ENCODE results near the gene ARMH2. TPM values are rescaled to one million over a fixed set of nuclear protein-coding genes. Genes with fewer than 3 reads are reported as not detected.

ARMH2 gene
- total and polyA plus RNA-seq, 2 donors (not counting 3 experiments of a cell fraction or from before 2014, with no cell fraction given): not detected

DNA sequence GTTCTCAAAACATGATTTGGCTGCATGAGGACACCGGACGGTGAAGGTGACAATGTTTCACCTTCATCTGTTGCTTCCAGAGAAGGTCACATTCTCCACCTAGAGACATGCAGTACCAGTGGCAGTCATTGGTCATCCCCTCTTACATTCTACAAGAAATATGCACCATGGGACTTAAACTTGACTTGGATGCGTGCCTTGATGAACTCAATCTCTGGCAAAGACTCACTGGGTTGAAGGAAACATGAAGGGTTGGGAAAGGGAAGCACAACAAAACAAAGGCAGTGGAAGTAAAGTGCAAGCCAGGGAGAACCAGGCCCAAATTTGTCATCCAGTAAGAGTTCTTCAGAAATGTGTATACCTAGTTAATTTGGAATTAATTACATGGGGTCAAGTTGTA is 39.4 kb upstream of the ARMH2 start:
- no peak for DNase-seq (ENCODE audit: low read depth, low spot score)
- Histone ChIP-seq H3K4me1 (ENCODE audit: control insufficient read depth, extremely low read depth, insufficient read depth, low read length) (no peaks in the 10 kb centered on the region), H3K36me3 (ENCODE audit: control insufficient read depth in 2 of 2, extremely low read depth in 1 of 2, insufficient read depth in 2 of 2, low read length in 2 of 2) (no peaks in the 10 kb centered on the region), H3K4me3 (replicated peaks in 1 of 3; ENCODE audit: insufficient read depth in 1 of 3, low read depth in 1 of 3, low read length in 3 of 3) (no peak overlapping the region), H3K4me2 (ENCODE audit: insufficient read depth, low read length) (no peak overlapping the region), H3K27me3 (ENCODE audit: control insufficient read depth in 2 of 2, insufficient read depth in 2 of 2, low read length in 2 of 2) (no peaks in the 10 kb centered on the region), H3K9me3 (replicated peaks; ENCODE audit: control insufficient read depth, insufficient read depth, low read length) (no peaks in the 10 kb centered on the region), H4K20me1 (replicated peaks; ENCODE audit: control insufficient read depth, extremely low read depth, insufficient read depth, low read length) (no peaks in the 10 kb centered on the region), H3K9me1 (replicated peaks; ENCODE audit: control insufficient read depth, extremely low read depth, insufficient read depth, low read length) (no peaks in the 10 kb centered on the region), H3K27ac (ENCODE audit: insufficient read depth, low read depth, low read length) (no peak overlapping the region), H3K9ac (replicated peaks; ENCODE audit: extremely low read depth, insufficient read depth, low read length) (no peak overlapping the region), H3K79me2 (ENCODE audit: control insufficient read depth, insufficient read depth, low read length) (no peaks in the 10 kb centered on the region), H2AFZ (ENCODE audit: low read depth, low read length) (no peak overlapping the region)
- ChIA-PET POLR2A (no interaction called here), CTCF (no interaction called here)
- intact Hi-C loops (cut with micrococcal nuclease): no loop called here
- dilution Hi-C loops (cut with MboI; ENCODE audit: extremely low pct_ligation_motif_present, low sequenced_read_pairs): no loop called here
- no peak for FAIRE-seq
- TF ChIP-seq GATA2 (IDR thresholded peaks at IDR 0.05; ENCODE audit: insufficient read depth, insufficient read length, low read depth, low read length) (no peak), POLR2AphosphoS5 (IDR thresholded peaks at IDR 0.05; ENCODE audit: insufficient read depth, low read depth, low read length) (no peak), EZH2 (IDR thresholded peaks at IDR 0.05; ENCODE audit: borderline replicate concordance, low read depth, low read length, severe bottlenecking) (no peak), POLR2A (IDR thresholded peaks at IDR 0.05; ENCODE audit: low read depth, low read length) (no peak), FOS (IDR thresholded peaks at IDR 0.05; ENCODE audit: borderline replicate concordance, insufficient read depth, low read length) (no peak)
- TF ChIP-seq, protein P1, sequence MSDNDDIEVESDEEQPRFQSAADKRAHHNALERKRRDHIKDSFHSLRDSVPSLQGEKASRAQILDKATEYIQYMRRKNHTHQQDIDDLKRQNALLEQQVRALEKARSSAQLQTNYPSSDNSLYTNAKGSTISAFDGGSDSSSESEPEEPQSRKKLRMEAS (IDR thresholded peaks at IDR 0.05; ENCODE audit: insufficient read depth, insufficient read length): no peak
- TF ChIP-seq, protein P2, sequence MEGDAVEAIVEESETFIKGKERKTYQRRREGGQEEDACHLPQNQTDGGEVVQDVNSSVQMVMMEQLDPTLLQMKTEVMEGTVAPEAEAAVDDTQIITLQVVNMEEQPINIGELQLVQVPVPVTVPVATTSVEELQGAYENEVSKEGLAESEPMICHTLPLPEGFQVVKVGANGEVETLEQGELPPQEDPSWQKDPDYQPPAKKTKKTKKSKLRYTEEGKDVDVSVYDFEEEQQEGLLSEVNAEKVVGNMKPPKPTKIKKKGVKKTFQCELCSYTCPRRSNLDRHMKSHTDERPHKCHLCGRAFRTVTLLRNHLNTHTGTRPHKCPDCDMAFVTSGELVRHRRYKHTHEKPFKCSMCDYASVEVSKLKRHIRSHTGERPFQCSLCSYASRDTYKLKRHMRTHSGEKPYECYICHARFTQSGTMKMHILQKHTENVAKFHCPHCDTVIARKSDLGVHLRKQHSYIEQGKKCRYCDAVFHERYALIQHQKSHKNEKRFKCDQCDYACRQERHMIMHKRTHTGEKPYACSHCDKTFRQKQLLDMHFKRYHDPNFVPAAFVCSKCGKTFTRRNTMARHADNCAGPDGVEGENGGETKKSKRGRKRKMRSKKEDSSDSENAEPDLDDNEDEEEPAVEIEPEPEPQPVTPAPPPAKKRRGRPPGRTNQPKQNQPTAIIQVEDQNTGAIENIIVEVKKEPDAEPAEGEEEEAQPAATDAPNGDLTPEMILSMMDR (IDR thresholded peaks at IDR 0.05; ENCODE audit: extremely low read depth in 1 of 2, insufficient read depth in 1 of 2, low read depth in 1 of 2, low read length in 2 of 2): no peak
- no TSS peak for BruUV-seq (replicated peaks)
